Neural cell (in vitro differentiated cells): ENCODE measurements around the gene WDR74. TPM values are rescaled to one million over a fixed set of nuclear protein-coding genes. Genes with fewer than 3 reads are reported as not detected.
A peak's percentile ranks its signal among the peaks of the same experiment; 100 is the strongest.

Experiments used
- H2AFZ ChIP-seq: fragments of 200-600, 300-800 bp; sonication (generic), shearing (Covaris generic); 2 replicates; pipeline ENCODE4 v1.6.0; 2014; ENCODE audit warnings: low read depth, mild to moderate bottlenecking, antibody characterized with exemption, low read length, moderate library complexity
- H3F3A ChIP-seq: fragments of 200-600 bp; shearing (Covaris generic); 2 replicates; pipeline ENCODE4 v1.6.1; 2016; ENCODE audit warnings: mild to moderate bottlenecking, moderate library complexity, mixed read lengths, antibody characterized with exemption, low read length; ENCODE audit not compliant: insufficient read depth, poor library complexity, severe bottlenecking
- H3K27ac ChIP-seq: fragments of 200-600, 300-800 bp; sonication (generic), shearing (Covaris generic); 2 replicates; pipeline ENCODE4 v1.5.1; 2014; ENCODE audit warnings: mild to moderate bottlenecking, low read length, moderate library complexity
- H3K27me3 ChIP-seq: fragments of 300-800, 200-600 bp; sonication (generic), shearing (Covaris generic); 2 replicates; pipeline ENCODE4 v1.6.0; 2014; ENCODE audit warnings: mild to moderate bottlenecking, low read depth, low read length, moderate library complexity; ENCODE audit not compliant: insufficient read depth
- H3K36me3 ChIP-seq: fragments of 300-800, 200-600 bp; sonication (generic), shearing (Covaris generic); 2 replicates; pipeline ENCODE4 v1.5.1; 2014; ENCODE audit warnings: mild to moderate bottlenecking, antibody characterized with exemption, low read length, moderate library complexity; ENCODE audit not compliant: insufficient read depth
- H3K4me2 ChIP-seq: fragments of 300-800, 200-600 bp; sonication (generic), shearing (Covaris generic); 2 replicates; pipeline ENCODE4 v1.6.0; 2014; ENCODE audit warnings: mild to moderate bottlenecking, low read length
- H3K4me3 ChIP-seq: fragments of 300-800, 200-600 bp; sonication (generic), shearing (Covaris generic); 2 replicates; pipeline ENCODE4 v1.5.1; 2014; ENCODE audit warnings: mild to moderate bottlenecking, low read length, moderate library complexity
- H3K79me2 ChIP-seq: fragments of 200-600 bp; shearing (Covaris generic); replicated peaks from 2 replicates; pipeline ENCODE4 v1.6.0; 2014; ENCODE audit warnings: mild to moderate bottlenecking, low read length, moderate library complexity; ENCODE audit not compliant: insufficient read depth
- H3K9ac ChIP-seq: fragments of 300-800, 200-600 bp; sonication (generic), shearing (Covaris generic); 2 replicates; pipeline ENCODE4 v1.6.1; 2016; ENCODE audit warnings: mild to moderate bottlenecking, low read length, mixed read lengths
- H3K9me2 ChIP-seq: fragments of 200-600 bp; shearing (Covaris generic); 2 replicates; pipeline ENCODE4 v1.6.1; 2016; ENCODE audit warnings: mild to moderate bottlenecking, low read length, mixed read lengths; ENCODE audit not compliant: insufficient read depth
- H3K9me3 ChIP-seq: fragments of 200-600, 300-800 bp; sonication (generic), shearing (Covaris generic); 2 replicates; pipeline ENCODE4 v1.6.1; 2016; ENCODE audit warnings: mild to moderate bottlenecking, mixed run types, low read length, moderate library complexity, mixed read lengths
- H4K20me1 ChIP-seq: fragments of 200-600 bp; shearing (Covaris generic); 2 replicates; pipeline ENCODE4 v1.6.1; 2016; ENCODE audit warnings: mild to moderate bottlenecking, mixed run types; ENCODE audit not compliant: insufficient read depth
- CTCF ChIP-seq: fragments of 450-650 bp; IDR thresholded peaks from 2 replicates; pipeline ENCODE4 v1.5.1; 2014; ENCODE audit warnings: antibody characterized with exemption, mild to moderate bottlenecking, moderate library complexity; ENCODE audit not compliant: poor library complexity, severe bottlenecking
- EP300 ChIP-seq: fragments of 450-650 bp; conservative IDR thresholded peaks from 2 replicates; pipeline ENCODE4 v1.6.1; 2014; ENCODE audit warnings: antibody characterized with exemption, mild to moderate bottlenecking, moderate library complexity; ENCODE audit not compliant: poor library complexity, severe bottlenecking
- EZH2 ChIP-seq: fragments of 200-600, 300-800 bp; shearing (Covaris generic), sonication (generic); IDR thresholded peaks from 2 replicates; pipeline ENCODE4 v1.6.1; 2014; ENCODE audit warnings: antibody characterized with exemption, low read length, borderline replicate concordance, mild to moderate bottlenecking; ENCODE audit not compliant: insufficient read depth, poor library complexity, severe bottlenecking
- MXI1 ChIP-seq: fragments of 450-650 bp; conservative IDR thresholded peaks from 2 replicates; pipeline ENCODE4 v1.6.1; 2014; ENCODE audit warnings: antibody characterized with exemption, mild to moderate bottlenecking; ENCODE audit not compliant: poor library complexity, severe bottlenecking
- POLR2AphosphoS5 ChIP-seq: IDR thresholded peaks from 2 replicates; pipeline ENCODE4 v1.6.1; 2012
- RAD21 ChIP-seq: fragments of 450-650 bp; conservative IDR thresholded peaks from 2 replicates; pipeline ENCODE4 v1.6.1; 2014; ENCODE audit warnings: antibody characterized with exemption, mild to moderate bottlenecking, moderate library complexity
- REST ChIP-seq: IDR thresholded peaks from 2 replicates; pipeline ENCODE4 v1.6.1; 2012; ENCODE audit warnings: borderline replicate concordance
- SMC3 ChIP-seq: fragments of 450-650 bp; conservative IDR thresholded peaks from 2 replicates; pipeline ENCODE4 v1.6.1; 2014; ENCODE audit warnings: antibody characterized with exemption, mild to moderate bottlenecking, moderate library complexity; ENCODE audit not compliant: poor library complexity
- TAF1 ChIP-seq: IDR thresholded peaks from 2 replicates; pipeline ENCODE4 v1.6.1; 2012; ENCODE audit warnings: low read depth
- polyA plus RNA-seq: library from polyadenylated mRNA; depleted of rRNA; stranded (reverse); fragments of >200 nt; gene quantifications from 2 replicates; pipeline ENCODE4 v1.2.3, GENCODE V29; 2014

WDR74 gene
- polyA plus RNA-seq, 1 donor from 2014 or later, result 50.4 TPM

- Histone ChIP-seq H3K9ac (no peak overlapping the region), H3K4me3 (no peak overlapping the region), H2AFZ (no peak overlapping the region), H3K9me2 (no peaks in the 10 kb centered on the region), H3K79me2 (peaks cover 44% of the 10 kb centered on the region), H4K20me1 (no peaks in the 10 kb centered on the region), H3K4me2 (no peak overlapping the region), H3K36me3 (peaks cover 16% of the 10 kb centered on the region), H3F3A (peaks cover 10% of the 10 kb centered on the region), H3K27ac (no peak overlapping the region), H3K9me3 (no peaks in the 10 kb centered on the region), H3K27me3 (no peaks in the 10 kb centered on the region)
- TF ChIP-seq EZH2 (no peak), REST (no peak), SMC3 (no peak), TAF1 (no peak), POLR2AphosphoS5 (no peak), RAD21 (no peak), MXI1 (no peak), EP300 (no peak), CTCF (no peak)
Observed at GRCh38 chr11:62857541-62857982, 18.2 kb upstream of the WDR74 start.

DNA sequence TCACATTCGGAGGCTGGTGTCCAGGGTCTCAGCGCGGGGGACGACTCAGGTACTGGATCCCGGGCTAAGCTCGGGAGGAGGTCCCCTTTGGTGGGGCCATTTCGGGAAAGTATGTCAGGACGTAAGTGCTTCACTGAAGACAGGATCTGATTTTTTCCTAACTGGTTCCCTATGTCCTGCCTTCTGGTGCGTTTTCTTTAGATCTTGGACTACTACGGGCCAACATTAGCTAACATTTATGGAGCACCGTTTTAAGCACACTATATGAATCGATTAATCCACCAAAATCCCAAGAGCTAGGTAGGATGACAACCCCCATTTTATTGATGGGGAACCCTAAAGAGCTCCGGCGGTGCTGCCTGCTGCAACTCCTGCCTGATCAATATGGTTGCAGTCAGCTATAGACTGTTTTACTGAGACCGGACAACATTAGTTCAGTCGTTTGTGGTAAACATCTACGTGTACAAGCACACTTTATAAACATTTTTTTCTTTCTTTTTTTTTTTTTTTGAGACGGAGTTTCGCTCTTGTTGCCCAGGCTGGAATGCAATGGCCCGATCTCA, 17.0 kb upstream of the WDR74 start:
- TF ChIP-seq SMC3, result no peak
- TF ChIP-seq REST, result peak; percentile 5
- peak overlapping the region; percentile 53 for H3K4me2 ChIP-seq

More for the DNA sequence above, 17.0 kb upstream of the WDR74 start:
- peak overlapping the region; percentile 94 for H3K9ac ChIP-seq
- peaks cover 10% of the 10 kb centered on the region for H3F3A ChIP-seq
- peaks cover 16% of the 10 kb centered on the region for H3K36me3 ChIP-seq
- H3K4me3 ChIP-seq, result peak overlapping the region; percentile 92
- H4K20me1 ChIP-seq, result no peaks in the 10 kb centered on the region
- H3K9me3 ChIP-seq, result no peaks in the 10 kb centered on the region
- peaks cover 44% of the 10 kb centered on the region for H3K79me2 ChIP-seq
- no peaks in the 10 kb centered on the region for H3K9me2 ChIP-seq
- peak overlapping the region; percentile 56 for H2AFZ ChIP-seq
- peak overlapping the region; percentile 75 for H3K27ac ChIP-seq
- H3K27me3 ChIP-seq, result no peaks in the 10 kb centered on the region
